Activated naive CD4-positive, alpha-beta T cell treated with anti-CD3 and anti-CD28 coated beads, Interleukin-2, amount 50 U/mL, for 72 hours (primary cell): Measurements from ENCODE around the gene GALNT5. TPM values are rescaled to one million over a fixed set of nuclear protein-coding genes. Genes with fewer than 3 reads are reported as not detected.

Experiments used
- ATAC-seq, 2 donors: fragments of 150-1000 bp; cut with Tn5 transposase; 2 replicates each; pipeline ENCODE4 v1.10.0; 2021; ENCODE audit warnings: mild to moderate bottlenecking in 2 of 2, moderate library complexity in 2 of 2
- DNase-seq, 2 donors: peaks; one replicate each; pipeline ENCODE4 v3.0.0; 2021 to 2022; ENCODE audit warnings: low spot score in 2 of 2
- H3K27ac Mint-ChIP-seq, 2 donors: one replicate each; pipeline ENCODE4 v1.8.0; 2022; ENCODE audit warnings: mild to moderate bottlenecking in 2 of 2, mixed read lengths in 2 of 2
- H3K36me3 Mint-ChIP-seq, 2 donors: one replicate each; pipeline ENCODE4 v1.8.0; 2022; ENCODE audit warnings: mixed read lengths in 2 of 2
- H3K9me3 Mint-ChIP-seq, 2 donors: one replicate each; pipeline ENCODE4 v1.8.0; 2022; ENCODE audit warnings: mixed read lengths in 2 of 2
- total RNA-seq, 2 donors: library from RNA; stranded (reverse); gene quantifications; one replicate each; pipeline ENCODE4 v1.2.3, GENCODE V29; 2022

GALNT5 gene
- total RNA-seq, 2 donors from 2014 or later: 0.10 TPM; not detected in 1

GRCh38 chr2:157304811-157305722 is 47.6 kb downstream of the GALNT5 start:
- Mint-ChIP-seq H3K27ac (no peak overlapping the region), H3K36me3 (no peaks in the 10 kb centered on the region), H3K9me3 (no peaks in the 10 kb centered on the region)
- DNase-seq: no peak
- ATAC-seq: peak; percentile 26 to 51

GRCh38 chr2:157305723-157306110 is 48.2 kb downstream of the GALNT5 start:
- no peak overlapping the region for H3K27ac Mint-ChIP-seq
- H3K9me3 Mint-ChIP-seq: no peaks in the 10 kb centered on the region
- no peak for ATAC-seq
- H3K36me3 Mint-ChIP-seq: no peaks in the 10 kb centered on the region
- DNase-seq: no peak

GRCh38 chr2:157307021-157307420 is 49.5 kb downstream of the GALNT5 start:
- Mint-ChIP-seq H3K9me3 (no peaks in the 10 kb centered on the region), H3K27ac (no peak overlapping the region), H3K36me3 (no peaks in the 10 kb centered on the region)
- no peak for DNase-seq
- peak; percentile 14 to 48 for ATAC-seq

- no peak for ATAC-seq
- no peak for DNase-seq
- Mint-ChIP-seq H3K27ac (no peak overlapping the region), H3K36me3 (no peaks in the 10 kb centered on the region), H3K9me3 (no peaks in the 10 kb centered on the region)
These were observed 52.4 kb downstream of the GALNT5 start for GRCh38 chr2:157309878-157310277.

GRCh38 chr2:157311706-157312105 is 54.2 kb downstream of the GALNT5 start:
- Mint-ChIP-seq H3K27ac (peak overlapping the region in 1 of 2 donors; percentile 22), H3K9me3 (peaks cover 0 to 4% of the 10 kb centered on the region in 2 donors), H3K36me3 (peaks cover 0 to 5% of the 10 kb centered on the region in 2 donors)
- DNase-seq (no peak), ATAC-seq (no peak)

- peaks cover 0 to 5% of the 10 kb centered on the region in 2 donors for H3K36me3 Mint-ChIP-seq
- ATAC-seq: peak; percentile 60 to 84
- no peak for DNase-seq
- peak overlapping the region in 1 of 2 donors; percentile 36 for H3K27ac Mint-ChIP-seq
- peaks cover 0 to 4% of the 10 kb centered on the region in 2 donors for H3K9me3 Mint-ChIP-seq
These were observed 55.5 kb downstream of the GALNT5 start for GRCh38 chr2:157312866-157313486.

- DNase-seq (no peak), ATAC-seq (no peak)
- peaks cover 0 to 5% of the 10 kb centered on the region in 2 donors for H3K36me3 Mint-ChIP-seq
- H3K9me3 Mint-ChIP-seq: peaks cover 0 to 4% of the 10 kb centered on the region in 2 donors
- H3K27ac Mint-ChIP-seq: no peak overlapping the region
These were observed 58.4 kb downstream of the GALNT5 start for GRCh38 chr2:157315901-157316300.

GRCh38 chr2:157318884-157319283 is 61.4 kb downstream of the GALNT5 start:
- H3K9me3 Mint-ChIP-seq: peaks cover 0 to 4% of the 10 kb centered on the region in 2 donors
- H3K27ac Mint-ChIP-seq: no peak overlapping the region
- no peak for DNase-seq
- peak; percentile 34 to 58 for ATAC-seq
- H3K36me3 Mint-ChIP-seq: peaks cover 8 to 14% of the 10 kb centered on the region in 2 donors

GRCh38 chr2:157319795-157320194 is 62.3 kb downstream of the GALNT5 start:
- Mint-ChIP-seq H3K9me3 (peaks cover 0 to 4% of the 10 kb centered on the region in 2 donors), H3K27ac (no peak overlapping the region), H3K36me3 (peaks cover 8 to 14% of the 10 kb centered on the region in 2 donors)
- ATAC-seq (no peak), DNase-seq (no peak)

GRCh38 chr2:157320409-157320808 is 62.9 kb downstream of the GALNT5 start:
- H3K27ac Mint-ChIP-seq: no peak overlapping the region
- peaks cover 0 to 4% of the 10 kb centered on the region in 2 donors for H3K9me3 Mint-ChIP-seq
- peaks cover 8 to 14% of the 10 kb centered on the region in 2 donors for H3K36me3 Mint-ChIP-seq
- ATAC-seq: no peak
- no peak for DNase-seq

GRCh38 chr2:157321466-157321865 is 64.0 kb downstream of the GALNT5 start:
- no peak overlapping the region for H3K27ac Mint-ChIP-seq
- DNase-seq (no peak), ATAC-seq (no peak)
- H3K9me3 Mint-ChIP-seq: no peaks in the 10 kb centered on the region
- H3K36me3 Mint-ChIP-seq: peaks cover 8 to 9% of the 10 kb centered on the region in 2 donors

GRCh38 chr2:157322432-157322831 is 64.9 kb downstream of the GALNT5 start:
- Mint-ChIP-seq H3K9me3 (no peaks in the 10 kb centered on the region), H3K27ac (no peak overlapping the region), H3K36me3 (peaks cover 8 to 9% of the 10 kb centered on the region in 2 donors)
- no peak for ATAC-seq
- no peak for DNase-seq

- H3K36me3 Mint-ChIP-seq: peaks cover 13 to 14% of the 10 kb centered on the region in 2 donors
- DNase-seq (no peak), ATAC-seq (no peak)
- no peak overlapping the region for H3K27ac Mint-ChIP-seq
- H3K9me3 Mint-ChIP-seq: no peaks in the 10 kb centered on the region
These were observed 66.9 kb downstream of the GALNT5 start for GRCh38 chr2:157324331-157324843.

- Mint-ChIP-seq H3K36me3 (peaks cover 14 to 15% of the 10 kb centered on the region in 2 donors), H3K9me3 (no peaks in the 10 kb centered on the region), H3K27ac (peak within 1 kb of the TSS in 1 of 2 donors; percentile 19)
- DNase-seq (no peak), ATAC-seq (no peak)
These were observed 68.3 kb downstream of the GALNT5 start, which contains the start of gene ERMN for GRCh38 chr2:157325786-157326185. ERMN (minus strand) TSS chr2:157325824; CDS start chr2:157325642, 182 bp downstream.

- no peak overlapping the region for H3K27ac Mint-ChIP-seq
- peaks cover 7 to 9% of the 10 kb centered on the region in 2 donors for H3K36me3 Mint-ChIP-seq
- H3K9me3 Mint-ChIP-seq: no peaks in the 10 kb centered on the region
- ATAC-seq (no peak), DNase-seq (no peak)
These were observed 69.2 kb downstream of the GALNT5 start for GRCh38 chr2:157326698-157327097.

- no peak for DNase-seq
- Mint-ChIP-seq H3K36me3 (peaks cover 5 to 9% of the 10 kb centered on the region in 2 donors), H3K27ac (peak overlapping the region in 1 of 2 donors; percentile 72), H3K9me3 (no peaks in the 10 kb centered on the region)
- peak in 1 of 2 donors; percentile 47 for ATAC-seq
These were observed 69.7 kb downstream of the GALNT5 start for GRCh38 chr2:157327200-157327599.
